ENCODE data around the gene FAM50A. TPM values are rescaled to one million over a fixed set of nuclear protein-coding genes. Genes with fewer than 3 reads are reported as not detected.

The FAM50A gene
- polyA plus RNA-seq, 1 donor from 2014 or later = 31.3 TPM

DNA sequence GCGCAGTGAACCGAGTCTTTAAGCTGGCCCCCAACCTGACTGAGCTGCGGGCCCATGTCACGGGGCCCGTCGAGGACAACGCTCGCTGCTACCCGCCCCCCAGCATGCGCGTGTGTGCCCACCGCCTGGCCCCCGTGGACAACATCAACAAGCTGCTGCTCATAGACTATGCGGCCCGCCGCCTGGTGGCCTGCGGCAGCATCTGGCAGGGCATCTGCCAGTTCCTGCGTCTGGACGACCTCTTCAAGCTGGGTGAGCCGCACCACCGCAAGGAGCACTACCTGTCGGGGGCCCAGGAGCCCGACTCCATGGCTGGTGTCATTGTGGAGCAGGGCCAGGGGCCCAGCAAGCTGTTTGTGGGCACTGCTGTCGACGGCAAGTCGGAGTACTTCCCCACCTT is 16.4 kb downstream of the FAM50A start:
- H3K4me1 Mint-ChIP-seq = peaks cover 0 to 8% (median 6%) of the 10 kb centered on the region in 3 donors
- peak overlapping the region in 2 of 4 donors; percentile 49 to 74 for H3K4me3 Mint-ChIP-seq
- no peaks in the 10 kb centered on the region for H3K27me3 Mint-ChIP-seq
- no peak overlapping the region for H3K27ac Mint-ChIP-seq
- H3K36me3 Mint-ChIP-seq = peaks cover 3% of the 10 kb centered on the region
- no peaks in the 10 kb centered on the region for H3K9me3 Mint-ChIP-seq

DNA sequence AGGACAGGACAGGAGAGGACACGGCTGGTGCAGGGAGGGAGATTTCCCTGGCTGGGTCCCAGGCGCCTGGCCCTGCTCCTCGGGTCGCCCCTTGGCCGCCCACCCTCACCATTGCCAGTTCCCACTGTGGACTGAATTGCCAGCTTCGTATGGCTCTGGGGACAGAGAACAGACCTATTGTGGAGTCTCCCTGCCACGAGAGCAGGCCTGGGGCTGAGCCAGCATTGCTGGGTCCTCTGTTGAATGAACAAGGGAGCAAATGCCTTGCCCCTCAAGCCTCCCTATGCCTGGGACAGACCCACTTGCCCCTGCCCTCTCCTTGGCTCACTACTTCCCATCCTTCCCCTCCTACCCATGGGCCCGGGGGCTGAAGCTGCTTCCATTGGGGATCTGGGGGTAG is 18.5 kb downstream of the FAM50A start:
- H3K36me3 Mint-ChIP-seq = peaks cover 2% of the 10 kb centered on the region
- no peak overlapping the region for H3K27ac Mint-ChIP-seq
- H3K4me3 Mint-ChIP-seq = no peak overlapping the region
- no peaks in the 10 kb centered on the region for H3K27me3 Mint-ChIP-seq
- no peaks in the 10 kb centered on the region for H3K9me3 Mint-ChIP-seq
- H3K4me1 Mint-ChIP-seq = peaks cover 0 to 6% (median 4%) of the 10 kb centered on the region in 3 donors

DNA sequence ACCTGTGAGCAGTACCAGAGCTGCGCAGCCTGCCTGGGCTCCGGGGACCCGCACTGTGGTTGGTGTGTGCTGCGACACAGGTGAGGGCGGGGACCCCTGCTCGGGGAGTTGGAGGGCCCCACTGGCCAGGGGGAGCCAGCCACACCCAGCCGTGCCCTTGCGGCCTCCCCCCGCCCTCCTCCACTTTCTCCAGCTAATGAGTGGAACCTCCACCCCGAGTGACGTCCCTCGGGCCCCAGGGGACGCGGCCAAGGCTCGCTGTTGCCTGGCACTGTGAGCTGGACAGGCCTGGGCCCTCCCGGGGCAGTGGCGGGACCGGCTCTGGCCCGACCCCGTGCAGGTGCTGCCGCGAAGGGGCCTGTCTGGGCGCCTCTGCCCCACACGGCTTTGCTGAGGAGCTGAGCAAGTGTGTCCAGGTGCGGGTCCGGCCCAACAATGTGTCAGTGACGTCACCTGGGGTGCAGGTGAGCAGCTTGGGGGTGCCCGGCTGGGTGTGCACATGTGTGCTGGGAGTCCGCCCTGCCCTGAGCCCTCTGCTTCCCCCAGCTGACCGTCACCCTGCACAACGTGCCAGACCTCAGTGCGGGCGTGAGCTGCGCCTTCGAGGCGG is 19.8 kb downstream of the FAM50A start:
- H3K27ac Mint-ChIP-seq = no peak overlapping the region
- H3K4me3 Mint-ChIP-seq = no peak overlapping the region
- peaks cover 0 to 5% (median 3%) of the 10 kb centered on the region in 3 donors for H3K4me1 Mint-ChIP-seq
- no peaks in the 10 kb centered on the region for H3K27me3 Mint-ChIP-seq
- no peaks in the 10 kb centered on the region for H3K36me3 Mint-ChIP-seq
- H3K9me3 Mint-ChIP-seq = no peaks in the 10 kb centered on the region

DNA sequence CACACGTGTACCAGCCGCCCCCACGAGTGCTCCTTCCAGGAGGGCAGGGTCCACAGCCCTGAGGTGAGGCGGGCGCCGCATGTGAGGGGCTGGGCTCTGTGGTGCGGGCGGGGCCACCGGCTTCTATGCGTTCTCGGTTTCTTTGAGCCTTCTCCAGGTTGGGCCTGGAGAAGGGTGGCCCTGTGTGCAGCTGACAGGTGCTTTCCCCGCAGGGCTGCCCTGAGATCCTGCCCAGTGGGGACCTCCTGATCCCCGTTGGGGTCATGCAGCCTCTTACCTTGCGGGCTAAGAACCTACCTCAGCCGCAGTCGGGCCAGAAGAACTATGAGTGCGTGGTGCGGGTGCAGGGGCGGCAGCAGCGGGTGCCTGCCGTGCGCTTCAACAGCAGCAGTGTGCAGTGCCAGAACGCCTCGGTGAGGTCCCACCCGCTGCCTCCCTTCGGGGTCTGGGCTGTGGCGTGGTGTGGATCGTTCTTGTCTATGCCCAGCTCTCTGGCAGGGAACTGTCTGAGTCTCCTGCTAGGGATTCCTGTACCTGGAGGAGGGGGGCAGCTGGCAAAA is 20.9 kb downstream of the FAM50A start:
- Mint-ChIP-seq H3K4me1 (peaks cover 0 to 3% (median 2%) of the 10 kb centered on the region in 3 donors), H3K4me3 (no peak overlapping the region), H3K36me3 (no peaks in the 10 kb centered on the region), H3K27me3 (no peaks in the 10 kb centered on the region), H3K9me3 (no peaks in the 10 kb centered on the region), H3K27ac (no peak overlapping the region)

DNA sequence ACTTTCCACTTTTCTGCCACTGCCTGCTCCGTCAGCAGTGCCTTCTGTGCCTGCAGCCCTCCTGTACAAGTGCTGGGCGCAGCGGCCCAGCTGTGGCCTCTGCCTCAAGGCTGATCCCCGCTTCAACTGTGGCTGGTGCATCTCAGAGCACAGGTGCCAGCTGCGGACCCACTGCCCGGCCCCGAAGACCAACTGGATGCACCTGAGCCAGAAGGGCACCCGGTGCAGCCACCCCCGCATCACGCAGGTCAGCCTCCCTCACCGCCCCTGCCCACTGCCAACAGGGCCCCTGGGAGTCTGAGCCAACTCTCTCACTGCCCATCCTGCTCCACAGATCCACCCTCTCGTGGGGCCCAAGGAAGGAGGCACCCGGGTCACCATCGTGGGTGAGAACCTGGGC is 21.7 kb downstream of the FAM50A start:
- Mint-ChIP-seq H3K36me3 (no peaks in the 10 kb centered on the region), H3K27me3 (no peaks in the 10 kb centered on the region), H3K9me3 (no peaks in the 10 kb centered on the region), H3K4me1 (peaks cover 0 to 3% (median 2%) of the 10 kb centered on the region in 3 donors), H3K27ac (no peak overlapping the region), H3K4me3 (no peak overlapping the region)

DNA sequence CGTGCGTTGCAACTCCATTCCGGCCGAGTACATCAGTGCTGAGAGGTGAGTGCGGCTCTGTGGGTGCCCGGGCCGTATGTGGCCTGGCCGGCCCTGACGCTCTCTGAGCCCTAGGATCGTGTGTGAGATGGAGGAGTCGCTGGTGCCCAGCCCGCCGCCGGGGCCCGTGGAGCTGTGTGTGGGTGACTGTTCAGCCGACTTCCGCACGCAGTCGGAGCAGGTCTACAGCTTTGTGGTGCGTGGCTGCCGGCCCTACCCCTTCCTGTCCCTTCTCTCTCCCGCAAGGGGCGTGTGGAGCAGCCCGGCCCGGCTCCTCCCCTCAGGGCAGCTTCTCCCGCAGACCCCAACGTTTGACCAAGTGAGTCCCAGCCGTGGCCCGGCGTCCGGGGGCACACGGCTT is 22.1 kb downstream of the FAM50A start:
- Mint-ChIP-seq H3K4me3 (no peak overlapping the region), H3K27ac (no peak overlapping the region), H3K9me3 (no peaks in the 10 kb centered on the region), H3K36me3 (no peaks in the 10 kb centered on the region), H3K27me3 (no peaks in the 10 kb centered on the region), H3K4me1 (peaks cover 0 to 3% (median 2%) of the 10 kb centered on the region in 3 donors)

DNA sequence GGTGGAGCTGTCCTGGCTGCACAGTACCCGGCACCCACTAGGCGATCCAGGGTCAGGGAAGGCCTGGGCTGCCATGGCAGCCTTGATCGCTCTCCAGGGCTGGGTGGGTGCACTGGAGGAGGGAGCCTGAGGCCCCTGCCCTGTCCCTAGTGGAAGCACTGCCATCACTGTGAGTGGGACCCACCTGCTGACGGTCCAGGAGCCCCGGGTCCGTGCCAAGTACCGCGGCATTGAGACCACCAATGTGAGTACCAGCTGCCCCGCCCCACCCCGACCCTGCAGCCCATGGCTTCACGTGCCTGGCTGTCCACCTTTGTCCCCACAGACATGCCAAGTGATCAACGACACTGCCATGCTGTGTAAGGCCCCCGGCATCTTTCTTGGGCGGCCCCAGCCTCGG is 23.0 kb downstream of the FAM50A start:
- no peaks in the 10 kb centered on the region for H3K27me3 Mint-ChIP-seq
- H3K36me3 Mint-ChIP-seq = no peaks in the 10 kb centered on the region
- H3K9me3 Mint-ChIP-seq = no peaks in the 10 kb centered on the region
- H3K4me1 Mint-ChIP-seq = peaks cover 0 to 2% (median under 1%) of the 10 kb centered on the region in 3 donors
- no peak overlapping the region for H3K4me3 Mint-ChIP-seq
- no peak overlapping the region for H3K27ac Mint-ChIP-seq

DNA sequence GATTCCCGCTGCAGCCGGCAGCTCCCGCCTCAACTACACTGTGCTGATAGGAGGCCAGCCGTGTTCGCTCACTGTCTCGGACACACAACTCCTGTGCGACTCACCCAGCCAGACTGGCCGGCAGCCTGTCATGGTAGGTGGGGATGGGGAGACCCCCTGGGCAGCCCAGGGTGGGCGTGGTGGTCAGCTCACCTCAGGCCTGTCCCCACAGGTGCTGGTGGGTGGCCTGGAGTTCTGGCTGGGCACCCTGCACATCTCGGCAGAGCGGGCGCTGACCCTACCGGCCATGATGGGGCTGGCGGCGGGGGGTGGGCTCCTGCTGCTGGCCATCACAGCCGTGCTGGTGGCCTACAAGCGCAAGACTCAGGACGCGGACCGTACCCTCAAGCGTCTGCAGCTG is 23.6 kb downstream of the FAM50A start:
- Mint-ChIP-seq H3K9me3 (no peaks in the 10 kb centered on the region), H3K27ac (no peak overlapping the region), H3K4me1 (peaks cover 0 to 2% (median 0%) of the 10 kb centered on the region in 3 donors), H3K36me3 (no peaks in the 10 kb centered on the region), H3K4me3 (no peak overlapping the region), H3K27me3 (no peaks in the 10 kb centered on the region)

DNA sequence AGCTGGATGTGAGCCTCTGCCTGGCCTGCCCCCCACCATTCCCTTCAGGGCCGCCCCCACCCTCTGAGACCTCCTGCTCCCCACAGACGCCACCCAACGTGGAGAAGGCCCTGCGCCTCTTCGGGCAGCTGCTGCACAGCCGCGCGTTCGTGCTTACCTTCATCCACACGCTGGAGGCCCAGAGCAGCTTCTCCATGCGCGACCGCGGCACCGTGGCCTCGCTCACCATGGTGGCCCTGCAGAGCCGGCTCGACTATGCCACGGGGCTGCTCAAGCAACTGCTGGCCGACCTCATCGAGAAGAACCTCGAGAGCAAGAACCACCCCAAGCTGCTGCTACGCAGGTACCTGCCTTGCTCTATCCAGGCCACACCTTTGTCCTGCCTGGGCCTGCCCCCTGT is 24.3 kb downstream of the FAM50A start:
- Mint-ChIP-seq H3K4me1 (no peaks in the 10 kb centered on the region), H3K4me3 (no peak overlapping the region), H3K27ac (no peak overlapping the region), H3K9me3 (no peaks in the 10 kb centered on the region), H3K27me3 (no peaks in the 10 kb centered on the region), H3K36me3 (no peaks in the 10 kb centered on the region)

DNA sequence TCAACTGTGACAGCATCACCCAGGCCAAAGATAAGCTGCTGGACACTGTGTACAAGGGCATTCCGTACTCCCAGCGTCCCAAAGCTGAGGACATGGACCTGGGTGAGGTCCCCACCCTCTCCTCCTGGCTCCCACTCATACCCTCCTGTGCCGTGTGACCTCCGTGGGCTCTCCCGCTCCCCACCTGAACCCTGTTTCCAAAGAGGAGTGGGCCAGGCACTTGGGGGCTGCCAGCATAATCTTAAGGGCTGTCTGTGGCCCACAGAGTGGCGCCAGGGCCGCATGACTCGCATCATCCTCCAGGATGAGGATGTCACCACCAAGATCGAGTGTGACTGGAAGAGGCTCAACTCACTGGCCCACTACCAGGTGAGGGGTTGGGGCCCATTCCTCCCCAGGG is 25.2 kb downstream of the FAM50A start:
- Mint-ChIP-seq H3K27ac (no peak overlapping the region), H3K4me1 (no peaks in the 10 kb centered on the region), H3K27me3 (no peaks in the 10 kb centered on the region), H3K4me3 (no peak overlapping the region), H3K36me3 (peaks cover 2% of the 10 kb centered on the region), H3K9me3 (no peaks in the 10 kb centered on the region)

DNA sequence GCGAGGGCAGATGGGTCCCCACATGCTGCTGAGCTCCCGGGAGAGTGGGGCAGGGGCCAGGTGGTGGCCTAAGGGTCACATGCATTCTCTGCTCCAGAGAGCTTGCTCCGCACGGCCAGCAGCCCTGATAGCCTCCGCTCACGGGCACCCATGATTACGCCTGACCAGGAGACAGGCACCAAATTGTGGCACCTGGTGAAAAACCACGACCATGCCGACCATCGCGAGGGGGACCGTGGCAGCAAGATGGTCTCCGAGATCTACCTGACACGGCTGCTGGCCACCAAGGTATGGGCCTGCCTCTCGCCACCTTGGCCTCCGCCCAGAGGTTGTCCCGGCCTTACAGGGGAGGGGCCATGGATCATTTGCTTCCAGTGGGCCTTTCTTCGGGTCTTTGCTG is 25.9 kb downstream of the FAM50A start:
- Mint-ChIP-seq H3K4me1 (no peaks in the 10 kb centered on the region), H3K4me3 (no peak overlapping the region), H3K27me3 (no peaks in the 10 kb centered on the region), H3K36me3 (peaks cover 2% of the 10 kb centered on the region), H3K27ac (no peak overlapping the region), H3K9me3 (no peaks in the 10 kb centered on the region)

DNA sequence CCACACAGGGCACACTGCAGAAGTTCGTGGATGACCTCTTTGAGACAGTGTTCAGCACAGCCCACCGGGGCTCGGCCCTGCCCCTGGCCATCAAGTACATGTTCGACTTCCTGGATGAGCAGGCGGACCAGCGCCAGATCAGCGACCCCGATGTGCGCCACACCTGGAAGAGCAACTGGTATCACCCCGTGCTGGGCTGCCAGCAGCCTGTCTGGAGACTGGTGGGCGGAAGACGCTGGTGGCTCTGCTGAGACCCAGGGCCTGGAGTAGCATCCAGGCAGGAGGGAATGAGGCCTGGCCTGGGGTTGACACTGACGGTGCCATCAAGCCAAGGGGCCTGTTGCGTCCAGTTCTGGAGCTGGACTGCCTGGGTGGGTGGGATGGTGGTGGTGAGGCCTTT is 26.5 kb downstream of the FAM50A start:
- Mint-ChIP-seq H3K9me3 (no peaks in the 10 kb centered on the region), H3K27me3 (no peaks in the 10 kb centered on the region)

DNA sequence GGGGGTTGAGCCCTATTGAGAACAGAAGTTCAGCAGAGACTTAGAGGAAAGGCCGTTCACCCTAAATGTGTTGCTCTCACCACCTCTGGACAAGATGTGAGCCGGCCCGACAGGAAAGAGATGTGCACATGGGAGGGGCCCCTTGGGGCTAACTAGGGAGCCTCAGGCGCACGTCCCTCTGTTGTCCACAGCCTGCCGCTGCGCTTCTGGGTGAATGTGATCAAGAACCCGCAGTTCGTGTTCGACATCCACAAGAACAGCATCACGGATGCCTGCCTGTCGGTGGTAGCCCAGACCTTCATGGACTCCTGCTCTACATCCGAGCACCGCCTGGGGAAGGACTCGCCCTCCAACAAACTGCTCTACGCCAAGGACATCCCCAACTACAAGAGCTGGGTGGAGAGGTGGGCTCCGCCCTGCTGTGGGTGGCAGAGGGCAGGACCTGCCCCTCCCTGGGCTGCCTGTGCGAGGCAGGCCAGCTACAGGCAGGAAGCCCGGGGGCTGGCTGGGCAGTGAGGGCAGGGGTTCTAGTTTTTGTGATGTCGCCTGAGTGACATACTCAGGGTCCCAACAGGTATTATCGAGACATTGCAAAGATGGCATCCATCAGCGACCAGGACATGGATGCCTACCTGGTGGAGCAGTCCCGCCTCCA is 27.1 kb downstream of the FAM50A start:
- Mint-ChIP-seq H3K36me3 (peaks cover 2% of the 10 kb centered on the region), H3K27ac (no peak overlapping the region), H3K4me3 (no peak overlapping the region), H3K4me1 (no peaks in the 10 kb centered on the region), H3K9me3 (no peaks in the 10 kb centered on the region), H3K27me3 (no peaks in the 10 kb centered on the region)

More for the DNA sequence above, 26.5 kb downstream of the FAM50A start:
- Mint-ChIP-seq H3K4me3 (no peak overlapping the region), H3K27ac (no peak overlapping the region), H3K36me3 (peaks cover 2% of the 10 kb centered on the region), H3K4me1 (no peaks in the 10 kb centered on the region)

DNA sequence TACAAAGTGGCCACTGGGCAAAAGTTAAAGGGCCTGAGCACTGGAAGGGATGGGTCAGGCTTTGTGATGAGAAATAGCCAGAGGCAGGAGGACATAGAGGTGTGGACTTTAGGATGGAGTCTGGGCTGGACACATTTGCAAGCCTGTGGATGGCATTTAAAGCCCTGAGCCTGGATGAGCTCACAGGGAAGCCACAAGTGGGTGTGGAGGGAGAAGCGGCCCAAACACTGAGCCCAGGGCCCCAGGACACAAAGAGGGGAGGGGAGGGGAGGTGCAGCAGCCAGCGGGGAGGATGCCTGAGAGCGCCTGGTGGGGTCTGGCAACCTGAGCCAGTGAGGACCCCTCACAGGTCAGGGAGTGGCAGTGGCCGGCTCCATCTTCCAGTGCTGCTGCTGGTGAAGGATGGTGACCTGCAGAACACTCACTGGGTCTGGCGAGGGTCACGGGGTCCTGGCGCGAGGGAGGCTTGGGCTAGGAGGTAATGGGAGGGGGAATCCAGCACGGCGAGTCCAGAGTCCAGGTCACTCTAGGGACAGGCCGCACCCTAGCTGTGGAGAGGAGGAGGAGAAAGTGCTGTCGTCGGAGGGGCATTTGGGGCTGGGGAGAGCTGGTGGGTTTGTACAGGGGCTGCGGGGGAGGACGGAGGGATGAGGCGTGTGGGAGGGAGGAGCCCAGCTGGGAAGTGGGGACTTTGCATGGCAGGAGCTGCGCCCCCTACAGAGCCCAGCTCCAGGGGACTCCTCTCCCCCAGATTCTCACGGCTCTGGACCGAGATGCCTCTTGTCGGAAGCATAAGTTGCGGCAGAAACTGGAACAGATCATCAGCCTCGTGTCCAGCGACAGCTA is 28.1 kb downstream of the FAM50A start:
- no peak overlapping the region for H3K27ac Mint-ChIP-seq
- no peaks in the 10 kb centered on the region for H3K9me3 Mint-ChIP-seq
- H3K4me3 Mint-ChIP-seq = no peak overlapping the region
- no peaks in the 10 kb centered on the region for H3K4me1 Mint-ChIP-seq
- no peaks in the 10 kb centered on the region for H3K27me3 Mint-ChIP-seq
- H3K36me3 Mint-ChIP-seq = peaks cover 2% of the 10 kb centered on the region
